ENCODE results near the gene DCST2.
A peak's percentile ranks its signal among the peaks of the same experiment; 100 is the strongest.

Gene DCST2

GRCh38 chr1:155018617-155019348 is 14.8 kb downstream of the DCST2 start:
- Histone ChIP-seq H3K27me3 (ENCODE audit: insufficient read depth, poor library complexity, severe bottlenecking) (no peaks in the 10 kb centered on the region), H3K4me3 (replicated peaks; ENCODE audit: insufficient read depth, low read length) (no peak overlapping the region), H3K27ac (replicated peaks) (no peak overlapping the region)
- DNase-seq (ENCODE audit: low read depth in 1 of 2, low spot score in 1 of 2) = peak in 1 of 2 experiments; percentile 20
- no peak for TF ChIP-seq CTCF (IDR thresholded peaks at IDR 0.05; ENCODE audit: insufficient read depth, low read length)
- TF ChIP-seq GABPA (IDR thresholded peaks at IDR 0.05; ENCODE audit: low read depth) = no peak
- no peak; the same call in 1 of the 2 replicates for TF ChIP-seq POLR2AphosphoS5 (IDR thresholded peaks at IDR 0.05; ENCODE audit: low read depth)
- TF ChIP-seq REST (IDR thresholded peaks at IDR 0.05; ENCODE audit: insufficient replicate concordance, low read depth) = no peak
- TF ChIP-seq SPI1 (IDR thresholded peaks at IDR 0.05; ENCODE audit: borderline replicate concordance, low read depth) = no peak

GRCh38 chr1:155017946-155018316 is 15.7 kb downstream of the DCST2 start:
- H3K4me3 ChIP-seq (replicated peaks; ENCODE audit: insufficient read depth, low read length) = no peak overlapping the region
- TF ChIP-seq REST (IDR thresholded peaks at IDR 0.05; ENCODE audit: insufficient replicate concordance, low read depth) = no peak
- no peak for TF ChIP-seq SPI1 (IDR thresholded peaks at IDR 0.05; ENCODE audit: borderline replicate concordance, low read depth)
- TF ChIP-seq POLR2AphosphoS5 (IDR thresholded peaks at IDR 0.05; ENCODE audit: low read depth) = no peak
- no peak for TF ChIP-seq CTCF (IDR thresholded peaks at IDR 0.05; ENCODE audit: insufficient read depth, low read length)
- TF ChIP-seq GABPA (IDR thresholded peaks at IDR 0.05; ENCODE audit: low read depth) = no peak
- peak overlapping the region; percentile 47; the same call in 1 of the 2 replicates for H3K27ac ChIP-seq (replicated peaks)
- peak in 1 of 2 experiments; percentile 55 for DNase-seq (ENCODE audit: low read depth in 1 of 2, low spot score in 1 of 2)
- H3K27me3 ChIP-seq (ENCODE audit: insufficient read depth, poor library complexity, severe bottlenecking) = no peaks in the 10 kb centered on the region

GRCh38 chr1:155017041-155017945 is 16.3 kb downstream of the DCST2 start:
- DNase-seq (ENCODE audit: low read depth in 1 of 2, low spot score in 1 of 2) = peak; percentile 80 to 86
- H3K27ac ChIP-seq (replicated peaks) = peak overlapping the region; percentile 47

More at GRCh38 chr1:155017041-155017945, 16.3 kb downstream of the DCST2 start:
- Histone ChIP-seq H3K27me3 (ENCODE audit: insufficient read depth, poor library complexity, severe bottlenecking) (no peaks in the 10 kb centered on the region), H3K4me3 (replicated peaks; ENCODE audit: insufficient read depth, low read length) (peak overlapping the region; percentile 15)
- TF ChIP-seq CTCF (IDR thresholded peaks at IDR 0.05; ENCODE audit: insufficient read depth, low read length) (peak; percentile 97), REST (IDR thresholded peaks at IDR 0.05; ENCODE audit: insufficient replicate concordance, low read depth) (no peak), SPI1 (IDR thresholded peaks at IDR 0.05; ENCODE audit: borderline replicate concordance, low read depth) (no peak), POLR2AphosphoS5 (IDR thresholded peaks at IDR 0.05; ENCODE audit: low read depth) (peak; percentile 95), GABPA (IDR thresholded peaks at IDR 0.05; ENCODE audit: low read depth) (no peak)
